Hepatic stellate cell (primary cell): Measurements from ENCODE around the gene ECE1.
"Not testable (repeated sequence)": the region's sequence is repeated elsewhere in the genome, so short reads cannot be mapped to it uniquely, and the experiment has no call there.

Source experiments
- DNase-seq: peaks from one replicate; pipeline ENCODE4 v3.0.0; 2011; ENCODE audit warnings: low spot score

The ECE1 gene

DNA sequence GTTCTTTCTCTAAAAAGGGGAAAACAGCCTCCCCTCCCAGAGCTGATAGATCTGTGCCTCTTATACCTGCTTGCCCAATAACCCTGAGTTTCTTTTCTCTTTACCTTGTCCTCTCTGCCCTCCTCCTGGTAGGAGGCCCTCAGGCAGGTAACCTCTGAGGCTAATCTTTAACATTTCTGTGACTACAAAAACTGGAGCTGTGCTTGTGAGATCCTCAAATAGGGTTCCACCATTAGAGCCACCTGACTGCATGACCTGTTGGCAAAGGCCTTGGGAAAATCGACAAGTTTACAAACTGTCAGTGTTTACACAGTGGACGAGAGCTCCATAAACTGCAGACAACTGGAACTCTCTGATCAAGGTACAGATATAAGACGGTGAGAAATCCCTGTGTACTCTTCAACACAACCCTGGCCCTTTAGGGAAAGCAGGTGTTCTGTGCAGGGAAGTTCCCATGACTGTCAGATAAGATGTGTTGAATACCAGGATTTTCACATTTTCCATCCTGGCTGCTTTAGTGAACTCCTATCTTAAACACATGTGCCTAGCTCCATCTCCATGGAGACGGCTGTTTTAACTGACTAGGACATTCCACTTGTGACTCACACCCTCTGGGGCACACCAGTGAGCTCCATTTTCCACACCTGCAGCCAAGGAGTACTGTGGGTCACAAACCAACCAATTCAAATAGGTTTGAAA, 38.3 kb downstream of the ECE1 start:
- peak; percentile 94 for DNase-seq

DNA sequence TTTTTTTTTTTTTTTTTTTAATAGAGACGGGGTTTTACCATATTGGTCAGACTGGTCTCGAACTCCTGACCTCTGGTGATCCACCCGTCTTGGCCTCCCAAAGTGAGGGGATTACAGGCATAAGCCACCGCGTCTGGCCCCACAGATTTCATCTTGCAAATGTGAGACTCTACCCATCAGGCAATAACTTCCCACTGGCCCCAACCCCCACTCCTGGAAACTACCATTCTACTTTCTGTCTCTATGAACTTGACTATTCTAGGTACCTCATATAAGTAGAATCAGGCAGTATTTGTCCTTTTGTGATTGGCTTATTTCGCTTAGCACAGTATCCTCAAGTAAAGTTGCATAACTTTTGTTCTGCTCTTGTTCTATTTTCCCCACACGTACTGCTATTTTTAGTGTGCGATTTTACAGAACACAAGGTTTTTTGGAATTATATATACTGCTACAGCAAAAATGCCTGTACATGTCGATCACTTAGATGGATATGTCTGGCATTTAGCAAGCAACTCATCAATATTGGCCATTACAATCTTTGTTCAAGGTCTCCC, 40.2 kb downstream of the ECE1 start:
- DNase-seq, result no peak

DNA sequence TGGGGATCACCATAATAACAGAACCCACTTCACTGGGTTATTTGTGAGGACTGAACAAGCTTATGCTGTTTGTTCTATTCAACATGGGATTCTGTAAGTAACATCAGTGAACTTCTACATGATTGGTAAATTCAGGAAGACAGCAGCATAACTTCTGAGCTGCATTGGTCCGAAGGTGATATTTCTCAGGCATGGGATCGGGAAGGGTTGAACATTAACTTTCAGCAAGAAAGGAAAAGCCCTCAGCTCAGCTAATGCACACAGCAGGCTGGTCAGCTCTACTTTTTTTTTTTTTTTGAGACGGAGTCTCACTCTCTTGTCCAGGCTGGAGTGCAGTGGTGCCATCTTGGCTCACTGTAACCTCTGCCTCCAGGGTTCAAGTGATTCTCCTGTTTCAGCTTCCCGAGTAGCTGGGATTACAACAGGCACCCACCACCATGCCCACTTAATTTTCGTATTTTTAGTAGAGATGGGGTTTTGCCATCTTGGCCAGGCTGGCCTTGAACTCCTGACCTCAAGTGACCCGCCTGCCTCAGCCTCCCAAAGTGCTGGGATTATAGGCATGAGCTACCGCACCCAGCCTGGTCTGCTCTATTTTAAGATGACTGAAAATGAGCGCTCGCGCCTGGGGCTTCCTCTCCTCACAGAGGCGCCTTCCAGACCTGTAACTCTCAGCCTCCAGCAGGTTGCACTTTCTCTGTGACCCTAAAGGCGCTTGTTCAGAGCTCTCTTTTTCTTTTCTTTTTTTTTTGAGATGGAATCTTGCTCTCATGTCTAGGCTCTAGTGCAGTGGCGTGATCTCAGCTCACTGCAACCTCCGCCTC, 42.2 kb downstream of the ECE1 start:
- DNase-seq, result no peak

DNA sequence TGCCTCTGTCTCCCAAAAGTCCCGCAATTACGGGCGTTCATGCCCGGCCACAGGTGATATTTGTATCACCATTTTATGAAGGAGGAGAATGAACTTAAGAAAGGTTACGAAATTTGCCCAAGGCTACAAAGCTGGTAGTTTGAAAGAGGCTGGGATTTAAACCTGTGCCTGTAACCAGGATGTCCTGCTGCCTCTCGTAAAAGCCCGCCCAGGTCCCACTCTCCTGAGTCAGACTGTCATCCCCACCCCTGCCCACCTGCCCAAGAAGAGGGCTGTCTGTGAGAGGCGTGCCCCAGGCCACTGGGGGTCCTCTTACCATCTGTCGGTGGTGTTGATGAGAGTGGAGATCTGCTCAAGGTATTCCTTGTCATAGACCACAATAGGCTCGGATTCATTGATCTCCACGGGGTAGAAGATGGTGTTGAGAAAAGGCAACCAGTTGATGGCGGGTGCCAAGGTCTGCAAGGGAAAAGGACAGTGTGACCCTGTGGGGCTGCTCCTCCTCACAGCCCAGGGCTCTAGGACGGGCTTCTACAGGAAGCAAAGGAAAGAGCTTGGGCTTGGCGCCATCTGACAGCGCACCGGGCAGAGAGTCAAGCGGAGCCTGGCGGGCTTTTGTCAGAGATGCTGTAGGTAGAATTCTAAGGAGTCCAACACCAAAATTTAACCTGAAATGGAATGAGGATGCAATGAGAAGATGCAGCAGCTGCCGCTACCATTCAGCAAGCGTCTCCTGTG, 43.2 kb downstream of the ECE1 start:
- DNase-seq, result no peak

DNA sequence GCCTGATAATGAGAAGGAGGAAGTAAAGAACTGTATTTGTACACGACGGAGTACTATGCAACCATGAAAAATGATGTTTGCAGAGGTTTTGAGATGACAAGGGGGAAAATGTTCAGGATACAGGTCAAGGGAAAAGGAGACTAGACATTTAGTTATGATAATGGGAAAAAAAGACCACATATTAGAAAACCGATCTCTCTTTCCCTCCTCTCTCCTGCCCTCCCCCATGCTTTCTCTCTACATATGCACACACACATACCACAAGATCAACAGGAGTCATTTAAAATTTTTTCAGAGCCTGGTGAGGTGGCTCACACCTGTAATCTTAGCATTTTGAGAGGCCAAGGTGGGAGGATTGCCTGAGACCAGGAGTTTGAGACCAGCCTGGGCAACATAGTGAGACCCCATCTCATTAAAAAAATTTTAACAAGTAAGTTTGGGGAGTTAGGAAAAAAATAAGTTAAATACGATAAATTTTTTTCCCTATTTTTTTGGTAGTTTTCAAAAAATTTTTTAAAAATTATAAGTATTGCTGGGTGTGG, 44.5 kb downstream of the ECE1 start:
- DNase-seq, result no peak

DNA sequence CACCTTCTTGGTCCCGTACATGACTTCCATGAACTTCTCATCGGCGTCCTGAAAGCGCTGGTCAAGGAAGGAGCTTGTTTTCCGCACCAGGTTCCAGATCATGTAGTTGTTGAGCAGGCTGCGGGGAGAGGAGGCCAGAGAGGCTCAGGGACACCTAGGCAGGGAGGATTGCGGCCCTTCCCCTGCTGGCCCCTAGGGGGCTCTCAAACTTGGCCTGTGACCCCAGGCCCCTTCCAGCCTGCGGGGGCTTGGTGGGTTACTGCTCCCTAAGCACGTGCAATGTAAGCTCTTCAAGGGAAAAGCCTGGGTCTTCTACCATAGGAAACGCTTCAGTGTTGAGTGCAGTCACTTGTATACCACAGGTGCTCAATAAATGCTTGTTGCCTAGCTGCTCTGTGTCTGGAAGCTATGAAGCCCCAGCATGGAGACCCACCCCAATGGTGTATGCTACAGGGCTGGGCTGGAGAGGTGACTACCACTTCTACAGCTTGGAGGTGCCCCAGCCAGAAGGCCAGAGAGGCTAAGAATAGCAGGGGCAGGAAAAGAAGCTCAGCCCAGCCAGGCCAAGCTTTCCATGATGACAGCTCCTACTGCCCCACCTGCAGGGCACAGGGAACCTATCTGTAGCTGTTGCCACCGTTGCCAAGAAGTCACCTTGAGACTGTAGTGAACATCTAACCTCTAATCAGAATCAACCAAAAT, 45.1 kb downstream of the ECE1 start:
- DNase-seq, result no peak

DNA sequence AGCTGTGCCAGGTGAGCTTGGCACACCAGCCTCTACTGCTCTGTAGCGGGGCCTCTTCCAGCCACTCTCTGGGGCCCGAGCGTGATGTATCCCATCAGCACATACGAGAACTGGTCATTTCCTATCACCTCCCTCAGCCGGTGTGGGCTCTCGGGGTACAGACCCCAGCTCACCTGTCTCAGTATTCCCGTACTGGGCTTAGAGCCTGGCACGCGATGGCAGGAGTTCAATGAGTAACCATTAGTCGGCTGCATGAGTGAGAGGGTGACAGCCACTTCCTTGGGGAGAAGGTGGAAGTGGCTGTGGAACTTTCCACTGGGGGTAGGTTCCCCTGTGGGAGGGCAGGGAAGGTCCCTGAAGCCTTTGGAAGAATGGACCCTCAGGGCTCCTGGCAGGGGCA, 46.1 kb downstream of the ECE1 start:
- DNase-seq, result no peak

DNA sequence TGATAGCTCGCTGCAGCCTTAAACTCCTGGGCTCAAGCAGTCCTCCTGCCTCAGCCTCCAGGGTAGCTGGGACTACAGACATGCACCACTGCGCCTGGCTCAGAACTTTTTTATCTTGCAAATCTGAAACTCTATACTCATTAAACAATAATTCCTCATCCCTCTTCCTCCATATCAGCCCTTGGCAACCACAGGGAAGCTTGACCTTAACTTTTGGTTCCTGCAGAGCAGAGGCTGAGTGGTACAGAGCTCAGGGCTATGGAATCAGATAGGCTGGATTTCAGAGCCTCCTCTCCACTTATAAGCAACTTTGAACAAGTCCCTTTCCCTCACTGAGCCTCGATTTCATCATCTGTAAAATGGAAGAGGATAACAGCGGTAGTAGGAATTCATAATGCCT, 47.4 kb downstream of the ECE1 start:
- no peak for DNase-seq

DNA sequence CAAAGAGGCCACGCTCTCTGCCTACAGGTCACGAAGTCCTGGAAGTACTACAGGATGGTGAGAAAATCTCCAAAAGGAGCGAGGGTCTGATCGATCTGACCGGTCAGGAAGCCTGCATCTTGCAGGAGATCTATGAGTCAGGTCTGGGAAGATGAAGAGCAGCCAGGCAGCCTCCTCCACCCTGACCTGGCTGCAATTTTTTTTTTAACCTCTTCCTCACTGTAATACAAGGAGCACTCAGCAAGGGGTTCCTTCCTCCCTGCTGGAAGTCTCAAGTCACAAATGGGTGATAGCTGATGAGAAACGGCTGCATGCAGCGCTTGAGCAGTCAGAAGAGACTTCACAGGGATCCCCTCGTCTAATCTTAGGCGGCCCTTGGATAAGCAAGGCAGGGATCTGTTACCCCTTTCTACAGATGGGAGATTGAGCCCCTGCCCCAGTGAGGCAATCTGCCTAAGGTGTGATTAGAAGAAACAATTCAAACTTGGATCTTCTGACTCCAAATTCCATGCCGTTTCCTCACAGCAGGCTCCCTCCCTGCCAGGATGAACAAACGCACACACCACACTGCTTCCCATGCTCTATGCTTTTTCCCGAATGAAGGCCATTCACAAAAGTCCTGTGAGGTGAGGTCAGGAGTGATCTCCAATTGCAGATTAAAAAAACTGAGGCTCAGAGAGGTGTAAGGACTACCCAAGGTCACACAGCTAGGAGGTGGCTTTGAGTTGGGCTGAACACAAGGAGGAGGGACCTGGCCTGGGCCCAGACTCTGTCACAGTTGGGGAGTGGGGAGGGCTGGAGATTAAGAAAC, 48.3 kb downstream of the ECE1 start:
- no peak for DNase-seq

DNA sequence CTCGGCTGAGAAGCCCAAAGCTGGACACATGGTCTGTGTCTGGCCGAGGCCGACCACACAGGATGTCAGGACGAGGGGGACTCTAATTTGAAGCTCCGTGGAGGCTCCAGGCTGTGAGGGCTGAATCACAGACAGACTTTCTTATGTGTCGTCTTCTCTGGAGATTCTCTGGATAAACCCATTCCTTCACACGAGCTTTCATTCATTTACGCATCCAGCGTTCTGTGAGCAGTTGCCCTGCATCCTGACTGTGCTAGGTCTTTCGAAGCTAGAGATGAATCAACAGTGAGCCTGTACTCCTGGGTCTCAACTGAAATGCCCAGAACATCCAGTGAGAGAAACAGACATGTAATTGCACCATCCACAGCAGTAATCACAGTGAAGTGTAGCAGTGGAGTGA, 49.6 kb downstream of the ECE1 start:
- no peak for DNase-seq

DNA sequence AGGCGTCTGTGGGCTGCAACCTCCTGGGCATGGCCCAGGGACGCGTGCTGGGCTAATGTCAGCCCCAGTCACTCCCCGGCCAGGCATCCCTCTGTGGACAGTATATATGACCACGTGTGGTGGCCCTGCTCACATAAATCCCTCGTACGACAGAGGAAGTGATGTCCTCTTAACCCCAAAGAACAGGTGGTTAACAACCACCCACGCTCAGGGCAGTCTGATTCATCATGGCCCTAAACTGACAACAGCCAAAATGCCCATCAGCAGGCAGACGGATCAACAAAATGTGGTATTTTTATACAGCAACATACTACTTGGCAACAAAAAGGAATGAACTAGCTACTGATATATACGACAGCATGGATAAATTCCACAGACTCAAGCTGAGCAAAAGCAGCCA, 51.0 kb downstream of the ECE1 start:
- no peak for DNase-seq

DNA sequence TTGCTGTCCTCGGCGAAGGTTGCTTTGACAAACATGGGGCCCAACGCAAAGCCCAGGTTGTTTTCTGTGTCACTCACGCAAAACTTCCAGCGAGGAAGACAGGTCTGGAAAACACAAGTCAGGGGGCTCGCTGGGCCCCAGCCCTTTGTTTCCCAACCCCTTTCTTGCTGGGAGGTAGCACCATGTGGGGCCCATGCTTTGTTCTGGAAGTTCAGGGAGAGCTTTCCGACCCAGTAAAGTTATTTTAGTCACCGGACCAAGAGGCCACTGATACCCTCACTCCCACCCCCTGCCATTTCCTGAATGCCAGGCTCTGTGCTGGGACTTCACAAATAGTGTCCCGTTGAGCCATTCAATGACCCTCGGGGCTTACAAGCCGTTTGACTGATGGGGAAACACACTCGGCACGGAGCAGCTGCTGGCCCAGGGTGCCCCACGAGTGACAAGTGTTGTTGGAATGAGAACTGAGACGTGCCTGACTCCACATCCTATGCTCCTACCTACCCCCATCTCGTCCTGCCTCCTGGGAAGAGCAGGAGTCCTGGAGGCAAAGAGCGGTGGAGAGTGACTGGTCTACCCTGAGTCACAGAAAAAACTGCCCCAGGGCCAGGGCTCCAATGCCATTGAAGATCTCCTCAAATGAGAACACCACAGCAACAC, 52.0 kb downstream of the ECE1 start:
- peak; percentile 57 for DNase-seq

DNA sequence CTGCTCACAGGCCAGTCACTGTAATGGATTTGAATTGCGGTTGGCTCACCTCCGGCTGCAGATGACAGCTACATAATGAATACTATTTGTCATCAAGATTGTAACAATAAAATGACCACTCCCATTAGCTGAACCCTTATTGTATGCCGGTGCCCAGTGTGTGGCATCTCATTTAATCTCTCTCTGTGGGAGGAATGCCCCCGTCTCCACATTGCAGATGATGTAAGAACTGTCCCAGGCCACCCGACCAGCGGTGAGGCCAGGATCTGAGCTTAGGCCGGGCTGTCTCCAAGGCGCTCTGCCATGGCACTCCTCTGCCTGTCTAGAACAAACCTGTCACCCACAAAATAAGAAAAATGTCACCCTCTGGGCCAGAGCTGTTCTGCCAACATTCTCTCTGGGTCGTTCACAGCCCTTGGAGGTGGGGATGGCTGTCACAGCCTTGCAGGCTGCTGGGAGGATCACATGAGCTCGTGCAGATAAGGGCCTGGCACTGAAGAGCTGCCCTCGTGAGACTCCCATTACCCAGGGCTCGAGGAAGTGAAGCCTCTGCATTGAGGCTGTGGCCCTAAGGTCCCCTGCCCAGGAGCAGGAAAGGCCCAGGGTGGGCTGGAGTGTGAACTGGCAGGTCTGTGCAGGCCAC, 52.7 kb downstream of the ECE1 start:
- DNase-seq, result no peak

DNA sequence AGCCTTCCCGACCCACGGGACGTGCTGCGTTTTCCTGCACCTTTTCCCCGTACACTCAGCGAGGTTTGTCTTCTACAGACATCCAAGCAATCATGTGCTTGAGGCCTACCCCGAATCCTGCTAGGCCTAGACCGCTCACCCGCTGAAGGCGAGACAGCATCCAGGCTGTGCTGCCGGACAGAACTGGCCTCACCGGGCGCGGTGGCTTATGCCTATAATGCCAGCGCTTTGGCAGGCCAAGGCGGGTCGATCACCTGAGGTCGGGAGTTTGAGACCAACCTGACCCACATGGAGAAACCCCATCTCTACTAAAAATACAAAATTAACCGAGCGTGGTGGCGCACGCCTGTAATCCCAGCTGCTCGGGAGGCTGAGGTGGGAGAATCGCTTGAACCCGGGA, 54.1 kb downstream of the ECE1 start:
- no peak for DNase-seq

DNA sequence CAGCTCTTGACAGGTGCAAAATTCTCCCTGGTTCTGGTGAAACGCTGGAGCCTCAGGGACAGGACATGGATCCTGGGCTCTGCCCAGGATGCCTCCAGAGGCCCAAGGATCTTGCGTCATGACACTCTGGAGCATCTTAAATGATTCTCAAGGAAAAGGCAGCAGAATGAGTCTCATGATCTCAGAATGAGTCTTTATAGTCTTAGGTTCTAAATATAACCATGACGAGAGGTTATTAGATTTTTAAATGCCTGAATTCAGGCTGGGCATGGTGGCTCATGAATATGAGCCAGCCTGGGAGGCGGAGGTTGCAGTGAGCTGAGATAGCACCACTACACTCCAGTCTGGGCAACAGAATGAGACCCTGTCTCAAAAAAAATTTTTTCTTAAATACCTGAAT, 55.5 kb downstream of the ECE1 start:
- DNase-seq, result peak; percentile 37

DNA sequence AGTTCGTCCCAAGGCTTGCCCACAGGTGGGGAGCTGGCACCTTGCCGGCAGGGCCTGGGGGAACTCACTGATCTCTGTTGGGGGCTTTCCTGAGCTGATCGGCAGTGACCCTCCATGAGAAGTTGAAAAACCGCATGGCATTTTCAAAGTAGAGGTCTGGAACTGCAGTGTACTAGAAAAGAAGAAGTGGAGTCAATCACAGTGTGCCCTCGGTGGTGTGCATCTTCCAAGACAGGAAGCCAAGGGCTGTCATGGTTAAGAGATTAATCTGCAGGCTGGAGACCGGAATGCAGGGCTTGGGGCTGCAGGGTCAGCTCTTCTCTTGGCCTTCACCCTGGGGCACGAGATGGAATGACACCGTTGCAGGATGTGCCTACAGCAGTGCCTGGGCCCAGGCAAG, 56.8 kb downstream of the ECE1 start:
- DNase-seq, result no peak

DNA sequence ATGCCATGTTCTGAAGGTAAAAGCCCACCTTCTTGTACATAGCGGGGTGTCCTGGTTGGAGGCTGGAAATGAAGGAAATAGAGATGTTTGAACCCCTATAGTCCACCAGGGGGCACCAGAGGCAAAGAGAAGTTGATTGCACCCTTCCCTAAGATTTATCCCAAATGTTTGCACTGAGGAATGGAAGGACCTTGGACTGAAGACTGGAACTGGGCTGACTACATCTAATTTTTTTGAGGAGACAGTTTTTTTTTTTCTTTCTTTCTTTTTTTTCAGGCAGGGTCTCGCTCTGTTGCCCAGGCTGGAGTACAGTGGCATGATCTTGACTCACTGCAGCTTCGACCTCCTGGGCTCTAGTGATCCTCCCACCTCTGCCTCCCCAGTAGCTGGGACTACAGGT, 58.2 kb downstream of the ECE1 start:
- DNase-seq, result peak; percentile 71

DNA sequence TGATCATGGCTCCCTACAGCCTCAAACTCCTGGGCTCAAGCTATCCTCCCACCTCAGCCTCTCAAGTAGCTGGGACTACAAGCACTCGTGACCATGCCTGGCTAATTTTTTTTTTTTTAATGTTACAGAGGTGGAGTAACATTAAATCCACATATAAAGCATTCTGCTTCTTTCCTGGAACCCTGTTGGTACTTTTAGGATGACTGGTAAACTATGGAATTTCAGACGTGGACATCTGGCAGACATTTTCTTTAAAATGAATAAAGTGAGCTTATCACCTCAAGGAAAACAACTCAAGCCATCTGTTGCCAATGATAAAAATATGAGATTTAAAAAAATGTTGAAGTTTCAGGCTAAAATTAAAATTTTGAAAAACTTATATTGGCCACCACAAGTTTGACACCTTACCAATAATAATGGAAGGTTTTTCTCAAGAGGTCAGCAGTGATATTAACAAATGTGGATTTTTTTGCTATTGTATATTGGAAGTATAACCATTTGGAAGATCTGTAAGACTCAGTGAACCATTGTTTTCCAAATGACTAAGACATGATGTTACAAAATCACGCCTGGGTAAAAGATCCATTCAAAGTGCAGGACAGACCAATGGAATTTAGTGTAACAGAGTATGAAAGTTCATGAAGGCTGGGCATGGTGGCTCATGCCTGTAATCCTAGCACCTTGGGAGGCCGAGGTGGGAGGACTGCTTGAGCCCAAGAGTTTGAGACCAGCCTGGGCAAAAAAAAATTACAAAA, 60.8 kb downstream of the ECE1 start:
- DNase-seq, result no peak

DNA sequence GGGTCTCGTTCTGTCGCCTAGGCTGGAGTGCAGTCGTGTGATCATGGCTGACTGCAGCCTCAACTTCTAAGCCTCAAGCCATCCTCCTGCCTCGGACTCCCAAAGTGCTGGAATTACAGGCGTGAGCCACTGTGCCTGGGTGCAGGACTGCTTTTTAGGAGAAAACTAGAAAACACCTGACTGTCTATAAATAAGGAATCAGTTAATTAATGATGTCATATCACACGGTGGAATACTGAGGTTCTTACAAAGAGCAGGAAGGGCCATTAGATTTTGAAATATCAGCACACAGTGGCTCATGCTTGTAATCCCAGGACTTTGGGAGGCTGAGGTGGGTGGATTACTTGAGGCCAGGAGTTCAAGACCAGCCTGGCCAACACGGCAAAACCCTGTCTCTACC, 62.0 kb downstream of the ECE1 start:
- not testable (repeated sequence) for DNase-seq
